WTC11 (cell line): ENCODE results near the gene PLEKHG7. TPM values are rescaled to one million over a fixed set of nuclear protein-coding genes. Genes with fewer than 3 reads are reported as not detected.

Experiments
- ATAC-seq: fragments of 200-7000 bp; cut with Tn5 transposase; 2 replicates; pipeline ENCODE4 v1.10.0; 2021; ENCODE audit warnings: mild to moderate bottlenecking, moderate library complexity
- CTCF ChIA-PET: fragments of 300-600 bp; sonication (Branson Sonifier 250); formaldehyde crosslinking; loops from one replicate; lab custom pipeline; 2021; ENCODE audit warnings: antibody characterized with exemption; lab: Charles Lee
- POLR2A ChIA-PET: fragments of 350-600 bp; sonication (Branson Sonifier 250); formaldehyde crosslinking; loops from one replicate; lab custom pipeline; 2021; ENCODE audit warnings: antibody characterized with exemption; lab: Charles Lee
- DNase-seq: peaks from one replicate; pipeline ENCODE4 v3.0.0; 2021; ENCODE audit warnings: low spot score
- H3K27ac Mint-ChIP-seq: 2 replicates; pipeline ENCODE4 v1.8.0; 2021; ENCODE audit warnings: mixed read lengths
- H3K27me3 Mint-ChIP-seq: 2 replicates; pipeline ENCODE4 v1.8.0; 2021; ENCODE audit warnings: low read depth, mild to moderate bottlenecking, moderate library complexity, mixed read lengths
- H3K36me3 Mint-ChIP-seq: 2 replicates; pipeline ENCODE4 v1.8.0; 2021; ENCODE audit warnings: mixed read lengths
- H3K4me1 Mint-ChIP-seq: 2 replicates; pipeline ENCODE4 v1.8.0; 2022; ENCODE audit warnings: mixed read lengths
- H3K4me3 Mint-ChIP-seq: 2 replicates; pipeline ENCODE4 v1.8.0; 2021; ENCODE audit warnings: mild to moderate bottlenecking, moderate library complexity, mixed read lengths
- H3K9me3 Mint-ChIP-seq: 2 replicates; pipeline ENCODE4 v1.8.0; 2021; ENCODE audit warnings: mixed read lengths
- ATF1 ChIP-seq: sonication (generic); formaldehyde crosslinking; IDR thresholded peaks from 2 replicates; pipeline ENCODE4 v1.8.1; 2023; ENCODE audit warnings: mild to moderate bottlenecking, moderate library complexity, missing genetic modification reagents
- ESRRA ChIP-seq: sonication (generic); formaldehyde crosslinking; IDR thresholded peaks from 2 replicates; pipeline ENCODE4 v1.8.1; 2022; ENCODE audit warnings: mild to moderate bottlenecking, missing genetic modification reagents, borderline replicate concordance
- GTF2I ChIP-seq: fragments of 250-450 bp; sonication (Bioruptor Pico); conservative IDR thresholded peaks from 2 replicates; pipeline ENCODE4 v1.4.0; 2021; ENCODE audit warnings: mild to moderate bottlenecking
- NR3C1 ChIP-seq: sonication (generic); formaldehyde crosslinking; conservative IDR thresholded peaks from 2 replicates; pipeline ENCODE4 v1.8.1; 2023; ENCODE audit warnings: low read depth, mild to moderate bottlenecking, missing genetic modification reagents
- SMAD3 ChIP-seq: sonication (generic); formaldehyde crosslinking; IDR thresholded peaks from 2 replicates; pipeline ENCODE4 v1.8.0; 2022; ENCODE audit warnings: missing genetic modification reagents, mild to moderate bottlenecking, borderline replicate concordance
- ZNF121 ChIP-seq: sonication (generic); formaldehyde crosslinking; IDR thresholded peaks from 2 replicates; pipeline ENCODE4 v1.8.0; 2023; ENCODE audit warnings: missing genetic modification reagents
- ZNF138 ChIP-seq: sonication (generic); formaldehyde crosslinking; conservative IDR thresholded peaks from 2 replicates; pipeline ENCODE4 v1.8.1; 2022; ENCODE audit warnings: mild to moderate bottlenecking, moderate library complexity, missing genetic modification reagents
- ZNF423 ChIP-seq: fragments of 250-450 bp; sonication (Bioruptor Pico); IDR thresholded peaks from 2 replicates; pipeline ENCODE4 v2.1.2; 2022; ENCODE audit warnings: mild to moderate bottlenecking, moderate library complexity
- ZNF671 ChIP-seq: fragments of 250-450 bp; sonication (Bioruptor Pico); IDR thresholded peaks from 2 replicates; pipeline ENCODE4 v1.8.0; 2021; ENCODE audit warnings: mild to moderate bottlenecking
- total RNA-seq: library from RNA; stranded (reverse); gene quantifications from 3 replicates; pipeline ENCODE4 v1.2.3, GENCODE V29; 2021
- TF ChIP-seq, protein P1 (sequence below): sonication (generic); formaldehyde crosslinking; IDR thresholded peaks from 2 replicates; pipeline ENCODE4 v1.8.0; 2022; ENCODE audit warnings: mild to moderate bottlenecking, missing genetic modification reagents
- TF ChIP-seq, protein P2 (sequence below): fragments of 200-600 bp; IDR thresholded peaks from 2 replicates; pipeline ENCODE4 v1.8.0; 2022; ENCODE audit warnings: antibody characterized with exemption
- TF ChIP-seq, protein P3 (sequence below): sonication (generic); formaldehyde crosslinking; IDR thresholded peaks from 2 replicates; pipeline ENCODE4 v1.8.1; 2023; ENCODE audit warnings: mild to moderate bottlenecking, missing genetic modification reagents
- TF ChIP-seq, protein P4 (sequence below): sonication (generic); formaldehyde crosslinking; IDR thresholded peaks from 2 replicates; pipeline ENCODE4 v1.8.0; 2023; ENCODE audit warnings: missing genetic modification reagents, mild to moderate bottlenecking, borderline replicate concordance
- TF ChIP-seq, protein P5 (sequence below): sonication (generic); formaldehyde crosslinking; IDR thresholded peaks from 2 replicates; pipeline ENCODE4 v1.8.0; 2022; ENCODE audit warnings: missing genetic modification reagents
- TF ChIP-seq, protein P6 (sequence below): sonication (generic); formaldehyde crosslinking; IDR thresholded peaks from 2 replicates; pipeline ENCODE4 v1.8.1; 2022; ENCODE audit warnings: mild to moderate bottlenecking, moderate library complexity, missing genetic modification reagents

Gene PLEKHG7
- total RNA-seq, 1 experiment from 2014 or later = not detected

DNA sequence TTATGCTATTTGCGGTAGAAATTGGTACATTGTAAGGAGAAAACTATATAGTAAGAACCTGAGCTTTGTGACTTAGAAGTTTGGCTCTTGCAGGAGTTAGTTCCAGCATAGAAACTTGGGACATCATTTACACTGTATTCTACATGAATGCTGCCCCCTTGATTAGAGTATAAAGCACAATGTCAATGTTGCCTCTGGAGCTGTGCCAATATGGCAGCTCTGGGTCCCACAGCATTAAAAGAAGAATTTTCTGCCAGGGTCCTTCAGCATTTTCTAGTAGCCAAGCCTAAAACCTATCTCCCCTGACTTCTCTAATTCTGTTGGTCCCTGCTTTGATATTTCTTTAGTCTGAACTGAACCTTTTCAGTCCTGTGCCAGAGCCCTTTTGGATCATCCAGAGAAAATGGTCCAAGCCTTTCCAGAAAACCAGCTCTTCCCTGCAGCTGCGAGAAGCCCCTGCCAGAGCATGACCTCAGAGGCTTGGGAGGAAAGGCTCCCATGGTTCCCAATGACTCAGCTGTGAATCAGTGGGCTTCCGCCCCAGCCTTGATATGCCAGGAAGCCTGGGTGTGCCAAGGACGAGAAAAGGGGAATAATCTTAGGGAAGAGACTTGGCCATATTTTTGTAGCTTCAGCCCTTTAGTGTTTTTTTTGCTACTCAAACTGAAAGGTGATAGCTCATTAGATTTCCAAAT lies 43.2 kb downstream of the PLEKHG7 start:
- CTCF ChIA-PET = no interaction called here
- POLR2A ChIA-PET = no interaction called here

More for the DNA sequence above, 43.2 kb downstream of the PLEKHG7 start:
- H3K4me1 Mint-ChIP-seq = no peaks in the 10 kb centered on the region
- no peak for ATAC-seq
- H3K36me3 Mint-ChIP-seq = no peaks in the 10 kb centered on the region; the same call in 1 of the 2 replicates
- DNase-seq = no peak
- no peak overlapping the region for H3K4me3 Mint-ChIP-seq
- H3K27ac Mint-ChIP-seq = no peak overlapping the region
- no peak for TF ChIP-seq ZNF671
- TF ChIP-seq, protein P1, sequence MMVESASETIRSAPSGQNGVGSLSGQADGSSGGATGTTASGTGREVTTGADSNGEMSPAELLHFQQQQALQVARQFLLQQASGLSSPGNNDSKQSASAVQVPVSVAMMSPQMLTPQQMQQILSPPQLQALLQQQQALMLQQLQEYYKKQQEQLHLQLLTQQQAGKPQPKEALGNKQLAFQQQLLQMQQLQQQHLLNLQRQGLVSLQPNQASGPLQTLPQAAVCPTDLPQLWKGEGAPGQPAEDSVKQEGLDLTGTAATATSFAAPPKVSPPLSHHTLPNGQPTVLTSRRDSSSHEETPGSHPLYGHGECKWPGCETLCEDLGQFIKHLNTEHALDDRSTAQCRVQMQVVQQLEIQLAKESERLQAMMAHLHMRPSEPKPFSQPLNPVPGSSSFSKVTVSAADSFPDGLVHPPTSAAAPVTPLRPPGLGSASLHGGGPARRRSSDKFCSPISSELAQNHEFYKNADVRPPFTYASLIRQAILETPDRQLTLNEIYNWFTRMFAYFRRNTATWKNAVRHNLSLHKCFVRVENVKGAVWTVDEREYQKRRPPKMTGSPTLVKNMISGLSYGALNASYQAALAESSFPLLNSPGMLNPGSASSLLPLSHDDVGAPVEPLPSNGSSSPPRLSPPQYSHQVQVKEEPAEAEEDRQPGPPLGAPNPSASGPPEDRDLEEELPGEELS (CRISPR knock-in tag) = no peak
- TF ChIP-seq ATF1 (CRISPR knock-in tag) = no peak
- no peak for TF ChIP-seq SMAD3 (CRISPR knock-in tag)
- no peak for TF ChIP-seq ZNF121 (CRISPR knock-in tag)
- no peak for TF ChIP-seq GTF2I
- TF ChIP-seq, protein P2, sequence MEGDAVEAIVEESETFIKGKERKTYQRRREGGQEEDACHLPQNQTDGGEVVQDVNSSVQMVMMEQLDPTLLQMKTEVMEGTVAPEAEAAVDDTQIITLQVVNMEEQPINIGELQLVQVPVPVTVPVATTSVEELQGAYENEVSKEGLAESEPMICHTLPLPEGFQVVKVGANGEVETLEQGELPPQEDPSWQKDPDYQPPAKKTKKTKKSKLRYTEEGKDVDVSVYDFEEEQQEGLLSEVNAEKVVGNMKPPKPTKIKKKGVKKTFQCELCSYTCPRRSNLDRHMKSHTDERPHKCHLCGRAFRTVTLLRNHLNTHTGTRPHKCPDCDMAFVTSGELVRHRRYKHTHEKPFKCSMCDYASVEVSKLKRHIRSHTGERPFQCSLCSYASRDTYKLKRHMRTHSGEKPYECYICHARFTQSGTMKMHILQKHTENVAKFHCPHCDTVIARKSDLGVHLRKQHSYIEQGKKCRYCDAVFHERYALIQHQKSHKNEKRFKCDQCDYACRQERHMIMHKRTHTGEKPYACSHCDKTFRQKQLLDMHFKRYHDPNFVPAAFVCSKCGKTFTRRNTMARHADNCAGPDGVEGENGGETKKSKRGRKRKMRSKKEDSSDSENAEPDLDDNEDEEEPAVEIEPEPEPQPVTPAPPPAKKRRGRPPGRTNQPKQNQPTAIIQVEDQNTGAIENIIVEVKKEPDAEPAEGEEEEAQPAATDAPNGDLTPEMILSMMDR = no peak
- TF ChIP-seq NR3C1 (CRISPR knock-in tag) = no peak
- TF ChIP-seq, protein P3, sequence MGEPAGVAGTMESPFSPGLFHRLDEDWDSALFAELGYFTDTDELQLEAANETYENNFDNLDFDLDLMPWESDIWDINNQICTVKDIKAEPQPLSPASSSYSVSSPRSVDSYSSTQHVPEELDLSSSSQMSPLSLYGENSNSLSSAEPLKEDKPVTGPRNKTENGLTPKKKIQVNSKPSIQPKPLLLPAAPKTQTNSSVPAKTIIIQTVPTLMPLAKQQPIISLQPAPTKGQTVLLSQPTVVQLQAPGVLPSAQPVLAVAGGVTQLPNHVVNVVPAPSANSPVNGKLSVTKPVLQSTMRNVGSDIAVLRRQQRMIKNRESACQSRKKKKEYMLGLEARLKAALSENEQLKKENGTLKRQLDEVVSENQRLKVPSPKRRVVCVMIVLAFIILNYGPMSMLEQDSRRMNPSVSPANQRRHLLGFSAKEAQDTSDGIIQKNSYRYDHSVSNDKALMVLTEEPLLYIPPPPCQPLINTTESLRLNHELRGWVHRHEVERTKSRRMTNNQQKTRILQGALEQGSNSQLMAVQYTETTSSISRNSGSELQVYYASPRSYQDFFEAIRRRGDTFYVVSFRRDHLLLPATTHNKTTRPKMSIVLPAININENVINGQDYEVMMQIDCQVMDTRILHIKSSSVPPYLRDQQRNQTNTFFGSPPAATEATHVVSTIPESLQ (CRISPR knock-in tag) = no peak
- TF ChIP-seq, protein P4, sequence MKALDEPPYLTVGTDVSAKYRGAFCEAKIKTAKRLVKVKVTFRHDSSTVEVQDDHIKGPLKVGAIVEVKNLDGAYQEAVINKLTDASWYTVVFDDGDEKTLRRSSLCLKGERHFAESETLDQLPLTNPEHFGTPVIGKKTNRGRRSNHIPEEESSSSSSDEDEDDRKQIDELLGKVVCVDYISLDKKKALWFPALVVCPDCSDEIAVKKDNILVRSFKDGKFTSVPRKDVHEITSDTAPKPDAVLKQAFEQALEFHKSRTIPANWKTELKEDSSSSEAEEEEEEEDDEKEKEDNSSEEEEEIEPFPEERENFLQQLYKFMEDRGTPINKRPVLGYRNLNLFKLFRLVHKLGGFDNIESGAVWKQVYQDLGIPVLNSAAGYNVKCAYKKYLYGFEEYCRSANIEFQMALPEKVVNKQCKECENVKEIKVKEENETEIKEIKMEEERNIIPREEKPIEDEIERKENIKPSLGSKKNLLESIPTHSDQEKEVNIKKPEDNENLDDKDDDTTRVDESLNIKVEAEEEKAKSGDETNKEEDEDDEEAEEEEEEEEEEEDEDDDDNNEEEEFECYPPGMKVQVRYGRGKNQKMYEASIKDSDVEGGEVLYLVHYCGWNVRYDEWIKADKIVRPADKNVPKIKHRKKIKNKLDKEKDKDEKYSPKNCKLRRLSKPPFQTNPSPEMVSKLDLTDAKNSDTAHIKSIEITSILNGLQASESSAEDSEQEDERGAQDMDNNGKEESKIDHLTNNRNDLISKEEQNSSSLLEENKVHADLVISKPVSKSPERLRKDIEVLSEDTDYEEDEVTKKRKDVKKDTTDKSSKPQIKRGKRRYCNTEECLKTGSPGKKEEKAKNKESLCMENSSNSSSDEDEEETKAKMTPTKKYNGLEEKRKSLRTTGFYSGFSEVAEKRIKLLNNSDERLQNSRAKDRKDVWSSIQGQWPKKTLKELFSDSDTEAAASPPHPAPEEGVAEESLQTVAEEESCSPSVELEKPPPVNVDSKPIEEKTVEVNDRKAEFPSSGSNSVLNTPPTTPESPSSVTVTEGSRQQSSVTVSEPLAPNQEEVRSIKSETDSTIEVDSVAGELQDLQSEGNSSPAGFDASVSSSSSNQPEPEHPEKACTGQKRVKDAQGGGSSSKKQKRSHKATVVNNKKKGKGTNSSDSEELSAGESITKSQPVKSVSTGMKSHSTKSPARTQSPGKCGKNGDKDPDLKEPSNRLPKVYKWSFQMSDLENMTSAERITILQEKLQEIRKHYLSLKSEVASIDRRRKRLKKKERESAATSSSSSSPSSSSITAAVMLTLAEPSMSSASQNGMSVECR (CRISPR knock-in tag) = no peak
- TF ChIP-seq, protein P5, sequence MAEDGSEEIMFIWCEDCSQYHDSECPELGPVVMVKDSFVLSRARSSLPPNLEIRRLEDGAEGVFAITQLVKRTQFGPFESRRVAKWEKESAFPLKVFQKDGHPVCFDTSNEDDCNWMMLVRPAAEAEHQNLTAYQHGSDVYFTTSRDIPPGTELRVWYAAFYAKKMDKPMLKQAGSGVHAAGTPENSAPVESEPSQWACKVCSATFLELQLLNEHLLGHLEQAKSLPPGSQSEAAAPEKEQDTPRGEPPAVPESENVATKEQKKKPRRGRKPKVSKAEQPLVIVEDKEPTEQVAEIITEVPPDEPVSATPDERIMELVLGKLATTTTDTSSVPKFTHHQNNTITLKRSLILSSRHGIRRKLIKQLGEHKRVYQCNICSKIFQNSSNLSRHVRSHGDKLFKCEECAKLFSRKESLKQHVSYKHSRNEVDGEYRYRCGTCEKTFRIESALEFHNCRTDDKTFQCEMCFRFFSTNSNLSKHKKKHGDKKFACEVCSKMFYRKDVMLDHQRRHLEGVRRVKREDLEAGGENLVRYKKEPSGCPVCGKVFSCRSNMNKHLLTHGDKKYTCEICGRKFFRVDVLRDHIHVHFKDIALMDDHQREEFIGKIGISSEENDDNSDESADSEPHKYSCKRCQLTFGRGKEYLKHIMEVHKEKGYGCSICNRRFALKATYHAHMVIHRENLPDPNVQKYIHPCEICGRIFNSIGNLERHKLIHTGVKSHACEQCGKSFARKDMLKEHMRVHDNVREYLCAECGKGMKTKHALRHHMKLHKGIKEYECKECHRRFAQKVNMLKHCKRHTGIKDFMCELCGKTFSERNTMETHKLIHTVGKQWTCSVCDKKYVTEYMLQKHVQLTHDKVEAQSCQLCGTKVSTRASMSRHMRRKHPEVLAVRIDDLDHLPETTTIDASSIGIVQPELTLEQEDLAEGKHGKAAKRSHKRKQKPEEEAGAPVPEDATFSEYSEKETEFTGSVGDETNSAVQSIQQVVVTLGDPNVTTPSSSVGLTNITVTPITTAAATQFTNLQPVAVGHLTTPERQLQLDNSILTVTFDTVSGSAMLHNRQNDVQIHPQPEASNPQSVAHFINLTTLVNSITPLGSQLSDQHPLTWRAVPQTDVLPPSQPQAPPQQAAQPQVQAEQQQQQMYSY = no peak
- no peak for TF ChIP-seq ZNF138 (CRISPR knock-in tag)
- TF ChIP-seq, protein P6, sequence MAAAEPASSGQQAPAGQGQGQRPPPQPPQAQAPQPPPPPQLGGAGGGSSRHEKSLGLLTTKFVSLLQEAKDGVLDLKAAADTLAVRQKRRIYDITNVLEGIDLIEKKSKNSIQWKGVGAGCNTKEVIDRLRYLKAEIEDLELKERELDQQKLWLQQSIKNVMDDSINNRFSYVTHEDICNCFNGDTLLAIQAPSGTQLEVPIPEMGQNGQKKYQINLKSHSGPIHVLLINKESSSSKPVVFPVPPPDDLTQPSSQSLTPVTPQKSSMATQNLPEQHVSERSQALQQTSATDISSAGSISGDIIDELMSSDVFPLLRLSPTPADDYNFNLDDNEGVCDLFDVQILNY = no peak
- no peak for TF ChIP-seq ZNF423
- TF ChIP-seq ESRRA (CRISPR knock-in tag) = no peak
- TF ChIP-seq, all 79 proteins: peak for 0
- no peaks in the 10 kb centered on the region for H3K9me3 Mint-ChIP-seq
- H3K27me3 Mint-ChIP-seq = no peaks in the 10 kb centered on the region
